Measurements from ENCODE around the gene NFRKB. TPM values are rescaled to one million over a fixed set of nuclear protein-coding genes. Genes with fewer than 3 reads are reported as not detected.

Gene NFRKB
- total RNA-seq: 10 to 100 TPM; 35.2 to 36.6 TPM

- POLR2A ChIA-PET: interaction anchor here (0.7 to 1.0 kb wide), 4 partner anchors 16 to 80 kb away, joined by 3 to 4 read pairs (median 3); no protein-coding TSS in a partner anchor
- no peak for TF ChIP-seq CTCF (IDR thresholded peaks at IDR 0.05)
- Mint-ChIP-seq H3K4me1 (ENCODE audit: low read depth) (peaks cover 30% of the 10 kb centered on the region), H3K27ac (peak within 1 kb of the TSS; percentile 83), H3K27me3 (no peaks in the 10 kb centered on the region), H3K9me3 (no peaks in the 10 kb centered on the region), H3K4me3 (peak within 1 kb of the TSS; percentile 84), H3K36me3 (ENCODE audit: low read depth) (peaks cover 26% of the 10 kb centered on the region)
- CTCF ChIA-PET: interaction anchor here (1.1 to 2.5 kb wide), 3 partner anchors 14 to 237 kb away, joined by 4 to 7 read pairs (median 7); no protein-coding TSS in a partner anchor
- intact Hi-C loops (cut with micrococcal nuclease): no loop called here
- peak; percentile 99 for ATAC-seq
- peak; percentile 88 for DNase-seq
Observed at GRCh38 chr11:129895126-129896041, at the start of gene NFRKB. Gene NFRKB, minus strand, starts transcription at chr11:129895578. Its CDS starts 2,729 bp downstream, at chr11:129892849.

- no peak for ATAC-seq
- H3K27ac Mint-ChIP-seq: no peak overlapping the region
- no peak for TF ChIP-seq CTCF (IDR thresholded peaks at IDR 0.05)
- H3K4me1 Mint-ChIP-seq (ENCODE audit: low read depth): no peaks in the 10 kb centered on the region
- peaks cover 22% of the 10 kb centered on the region for H3K36me3 Mint-ChIP-seq (ENCODE audit: low read depth)
- CTCF ChIA-PET: no interaction called here
- intact Hi-C loops (cut with micrococcal nuclease): no loop called here
- no peaks in the 10 kb centered on the region for H3K9me3 Mint-ChIP-seq
- DNase-seq: no peak
- no peaks in the 10 kb centered on the region for H3K27me3 Mint-ChIP-seq
- no peak overlapping the region for H3K4me3 Mint-ChIP-seq
- POLR2A ChIA-PET: no interaction called here
Observed at GRCh38 chr11:129944696-129945095, 49.3 kb upstream of the NFRKB start.

DNA sequence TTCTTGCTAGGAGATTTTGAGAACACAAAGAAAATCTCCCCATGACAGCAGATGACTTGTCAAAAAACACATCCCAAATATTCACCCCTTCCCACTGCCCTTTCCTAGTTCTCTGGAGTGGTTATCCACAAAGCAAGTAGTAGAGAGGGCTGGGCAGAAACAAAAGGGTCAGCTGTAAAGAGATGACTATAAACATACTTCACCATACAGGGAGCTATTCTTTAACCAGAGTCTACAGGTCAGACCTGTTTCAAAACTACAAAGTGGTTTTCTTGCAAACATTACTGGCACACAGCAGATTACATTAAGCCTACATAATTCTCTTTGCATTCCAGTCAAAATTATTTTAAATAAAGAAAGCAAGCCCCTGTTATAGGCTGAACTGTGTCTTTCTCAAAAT, 47.7 kb upstream of the NFRKB start:
- peaks cover 22% of the 10 kb centered on the region for H3K36me3 Mint-ChIP-seq (ENCODE audit: low read depth)

DNA sequence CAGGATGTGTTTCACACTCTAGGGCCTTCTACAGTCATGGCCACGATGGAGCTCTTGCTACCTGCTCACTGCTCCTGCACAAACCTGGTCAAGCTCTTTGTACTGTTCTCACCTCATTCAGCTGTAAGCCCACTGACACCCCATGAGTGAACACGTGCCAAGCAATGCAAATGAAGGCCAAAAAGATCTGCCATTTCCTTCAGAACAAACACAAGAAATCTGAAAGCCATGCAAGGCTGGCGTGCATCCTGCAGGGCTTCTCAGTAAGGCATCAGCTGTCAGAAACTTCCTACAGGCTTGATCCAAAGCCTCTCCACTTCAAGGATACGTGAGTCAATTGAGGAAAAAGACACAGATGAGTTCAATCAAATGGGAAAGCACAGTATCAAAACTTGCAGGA, 44.1 kb upstream of the NFRKB start:
- intact Hi-C loops (cut with micrococcal nuclease): no loop called here
- Mint-ChIP-seq H3K4me1 (ENCODE audit: low read depth) (no peaks in the 10 kb centered on the region), H3K9me3 (no peaks in the 10 kb centered on the region), H3K27ac (no peak overlapping the region), H3K27me3 (no peaks in the 10 kb centered on the region), H3K36me3 (ENCODE audit: low read depth) (peaks cover 15% of the 10 kb centered on the region), H3K4me3 (no peak overlapping the region)
- ATAC-seq (no peak), DNase-seq (no peak)
- POLR2A ChIA-PET: no interaction called here
- CTCF ChIA-PET: interaction anchor here (1.5 kb wide), 1 partner anchor 18 kb away, joined by 4 read pairs; no protein-coding TSS in a partner anchor
- no peak for TF ChIP-seq CTCF (IDR thresholded peaks at IDR 0.05)

More for the DNA sequence above, 47.7 kb upstream of the NFRKB start:
- ChIA-PET POLR2A (no interaction called here), CTCF (no interaction called here)
- DNase-seq: no peak
- no peak overlapping the region for H3K27ac Mint-ChIP-seq
- no peaks in the 10 kb centered on the region for H3K4me1 Mint-ChIP-seq (ENCODE audit: low read depth)
- no peak for ATAC-seq
- no peak for TF ChIP-seq CTCF (IDR thresholded peaks at IDR 0.05)
- no peak overlapping the region for H3K4me3 Mint-ChIP-seq
- no peaks in the 10 kb centered on the region for H3K27me3 Mint-ChIP-seq
- H3K9me3 Mint-ChIP-seq: no peaks in the 10 kb centered on the region
- intact Hi-C loops (cut with micrococcal nuclease): no loop called here

DNA sequence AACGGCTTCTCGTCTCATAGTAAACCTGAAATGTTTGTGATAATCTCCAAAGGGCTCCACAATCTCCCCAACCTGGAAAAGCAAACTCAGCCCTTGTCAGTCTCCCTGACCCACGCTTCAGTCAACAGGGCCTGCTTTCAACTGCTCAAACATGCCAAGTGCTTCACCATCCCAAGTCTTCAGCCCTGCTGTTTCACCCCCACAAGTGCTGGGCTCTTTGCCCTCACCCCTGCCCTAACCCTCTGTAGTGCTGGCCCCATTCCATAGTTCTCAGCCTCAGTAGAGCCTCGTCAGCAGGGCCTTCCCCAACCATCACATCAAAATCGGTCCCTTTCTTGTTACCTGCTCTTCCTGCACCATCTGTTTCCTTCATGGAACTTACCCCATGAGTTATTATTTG, 43.4 kb upstream of the NFRKB start:
- Mint-ChIP-seq H3K4me3 (no peak overlapping the region), H3K4me1 (ENCODE audit: low read depth) (no peaks in the 10 kb centered on the region), H3K9me3 (no peaks in the 10 kb centered on the region), H3K36me3 (ENCODE audit: low read depth) (peaks cover 15% of the 10 kb centered on the region), H3K27ac (no peak overlapping the region), H3K27me3 (no peaks in the 10 kb centered on the region)
- CTCF ChIA-PET: no interaction called here
- intact Hi-C loops (cut with micrococcal nuclease): no loop called here
- POLR2A ChIA-PET: no interaction called here
- no peak for ATAC-seq
- no peak for DNase-seq
- TF ChIP-seq CTCF (IDR thresholded peaks at IDR 0.05): no peak
